Measurements from ENCODE around the gene SLC38A7. TPM values are rescaled to one million over a fixed set of nuclear protein-coding genes. Genes with fewer than 3 reads are reported as not detected.

Gene SLC38A7
- 23.5 TPM for total RNA-seq

GRCh38 chr16:58684354-58685083 is at the start of gene SLC38A7:
Gene SLC38A7, minus strand, starts transcription at chr16:58684770. Its CDS starts 4,644 bp downstream, at chr16:58680126.
- intact Hi-C loops (cut with DNase I) = loop anchor here (2.0 kb wide), 2 partner anchors 48 to 56 kb away; partner anchors contain the start of gene CNOT1
- H3K27ac ChIP-seq = peak within 1 kb of the TSS; percentile 42 to 77

GRCh38 chr16:58733671-58734458 is 49.3 kb upstream of the SLC38A7 start, which contains the start of gene GOT2:
Gene GOT2, minus strand, starts transcription at chr16:58734316. Its CDS starts 88 bp downstream, at chr16:58734228.
- Histone ChIP-seq H3K27me3 (no peaks in the 10 kb centered on the region), H3K27ac (peak within 1 kb of the TSS; percentile 75 to 81), H3K36me3 (no peaks in the 10 kb centered on the region), H3K4me1 (peaks cover 12 to 14% of the 10 kb centered on the region in 2 donors), H3K9me3 (no peaks in the 10 kb centered on the region), H3K4me3 (peak within 1 kb of the TSS; percentile 85 to 93)
- intact Hi-C loops (cut with DNase I) = loop anchor here (1.0 to 2.0 kb wide), 3 partner anchors 49 to 219 kb away; partner anchors contain the start of genes CNOT1, SETD6 and SLC38A7
- DNase-seq (ENCODE audit: low spot score in 2 of 2) = peak; percentile 28 to 88
- peak; percentile 70 to 94 (median 88) for TF ChIP-seq CTCF (IDR thresholded peaks at IDR 0.05)

More at GRCh38 chr16:58684354-58685083, at the start of gene SLC38A7:
- peak within 1 kb of the TSS; percentile 81 to 86 for H3K4me3 ChIP-seq
- H3K9me3 ChIP-seq = no peaks in the 10 kb centered on the region
- TF ChIP-seq CTCF (IDR thresholded peaks at IDR 0.05) = no peak
- peak; percentile 43 to 90 for DNase-seq (ENCODE audit: low spot score in 2 of 2)
- H3K36me3 ChIP-seq = peaks cover 0 to 5% of the 10 kb centered on the region in 2 donors
- no peaks in the 10 kb centered on the region for H3K27me3 ChIP-seq
- peaks cover 3 to 13% of the 10 kb centered on the region in 2 donors for H3K4me1 ChIP-seq

- H3K4me1 ChIP-seq = peaks cover 12 to 14% of the 10 kb centered on the region in 2 donors
- intact Hi-C loops (cut with DNase I) = loop anchor here (2.0 kb wide), 2 partner anchors 48 to 104 kb away; partner anchors contain the start of genes CNOT1 and SLC38A7
These were observed 48.7 kb upstream of the SLC38A7 start for GRCh38 chr16:58733248-58733670.

GRCh38 chr16:58732545-58733247 is 48.1 kb upstream of the SLC38A7 start:
- intact Hi-C loops (cut with DNase I) = loop anchor here (2.0 kb wide), 2 partner anchors 48 to 104 kb away; partner anchors contain the start of genes CNOT1 and SLC38A7
- Histone ChIP-seq H3K4me3 (peak overlapping the region; percentile 85 to 93), H3K9me3 (no peaks in the 10 kb centered on the region), H3K36me3 (no peaks in the 10 kb centered on the region), H3K4me1 (peaks cover 12 to 14% of the 10 kb centered on the region in 2 donors), H3K27me3 (no peaks in the 10 kb centered on the region), H3K27ac (peak overlapping the region; percentile 75 to 81)
- no peak for DNase-seq (ENCODE audit: low spot score in 2 of 2)
- no peak for TF ChIP-seq CTCF (IDR thresholded peaks at IDR 0.05)

More at GRCh38 chr16:58733248-58733670, 48.7 kb upstream of the SLC38A7 start:
- H3K36me3 ChIP-seq = no peaks in the 10 kb centered on the region
- H3K9me3 ChIP-seq = no peaks in the 10 kb centered on the region
- no peak for TF ChIP-seq CTCF (IDR thresholded peaks at IDR 0.05)
- DNase-seq (ENCODE audit: low spot score in 2 of 2) = peak in 1 of 2 donors; percentile 66
- H3K27ac ChIP-seq = peak overlapping the region; percentile 75 to 81
- H3K4me3 ChIP-seq = peak overlapping the region; percentile 85 to 93
- no peaks in the 10 kb centered on the region for H3K27me3 ChIP-seq
